Gastrocnemius medialis (tissue), 4 donors: ENCODE results near the gene CRACDL. TPM values are rescaled to one million over a fixed set of nuclear protein-coding genes. Genes with fewer than 3 reads are reported as not detected.

Experiments used
- ATAC-seq, 2 donors: fragments of 150-250 bp; one replicate each; pipeline ENCODE4 v1.9.1; 2016
- DNase-seq, 2 donors: peaks; one replicate each; pipeline ENCODE4 v3.0.0-alpha.2; 2019
- H3K27ac ChIP-seq, 4 donors: fragments of 200-600 bp; sonication (generic); 1 replicate in 1 of 4; 2 replicates in 3 of 4; pipeline ENCODE4 v1.5.1; 2016 to 2018; ENCODE audit warnings: mild to moderate bottlenecking in 2 of 4, moderate library complexity in 1 of 4
- H3K27me3 ChIP-seq, 3 donors: fragments of 200-600 bp; sonication (generic) in 2 of 3; 1 replicate in 1 of 3; 2 replicates in 2 of 3; pipeline versions ENCODE4 v1.5.1 to v1.6.0; 2016 to 2019; ENCODE audit warnings: mild to moderate bottlenecking in 1 of 3, moderate library complexity in 1 of 3
- H3K36me3 ChIP-seq, 2 donors: fragments of 200-600 bp; sonication (generic) in 1 of 2; one replicate each; pipeline ENCODE4 v1.5.1; 2017 to 2018
- H3K4me1 ChIP-seq, 2 donors: fragments of 200-600 bp; sonication (generic) in 1 of 2; one replicate each; pipeline ENCODE4 v1.5.1; 2016 to 2017; ENCODE audit warnings: mild to moderate bottlenecking in 2 of 2
- H3K4me3 ChIP-seq, 4 donors: fragments of 200-600 bp; sonication (generic) in 3 of 4; 1 replicate in 1 of 4; 2 replicates in 3 of 4; pipeline ENCODE4 v1.5.1; 2016 to 2019; ENCODE audit warnings: mild to moderate bottlenecking in 2 of 4
- H3K9me3 ChIP-seq, 3 donors: fragments of 200-600 bp; sonication (generic) in 2 of 3; 1 replicate in 1 of 3; 2 replicates in 2 of 3; pipeline ENCODE4 v1.5.1; 2016 to 2019
- POLR2A ChIP-seq, 2 donors: fragments of 450-650 bp; IDR thresholded peaks; one replicate each; pipeline ENCODE4 v1.6.1; 2017; ENCODE audit warnings: antibody characterized with exemption in 2 of 2, mild to moderate bottlenecking in 2 of 2, moderate library complexity in 2 of 2
- in situ Hi-C, 4 donors: fragments of 200-750 bp; cut with MboI; loops; one replicate each; pipeline versions ENCODE4 v1.15.0 to v1.8.0; 2017; ENCODE audit warnings: low sequenced_read_pairs in 4 of 4
- intact Hi-C: fragments of 100-400 bp; cut with DNase I; formaldehyde crosslinking; loops from one replicate; pipeline ENCODE4 v1.15.1; 2023; ENCODE audit warnings: low total_unique reads
- total RNA-seq, 4 donors: library from RNA; depleted of rRNA; stranded (reverse); fragments of >200 nt; gene quantifications; one replicate each; pipeline versions ENCODE4 v1.1.0 to v1.2.3, GENCODE V29; 2016
- TF ChIP-seq, protein P1 (sequence below), 5 experiments: fragments of 450-650 bp in 3 of 5; fragments of 200-600 bp in 2 of 5; sonication (generic) in 2 of 5; IDR thresholded peaks in 4 of 5; conservative IDR thresholded peaks in 1 of 5; 1 replicate in 4 of 5; 2 replicates in 1 of 5; pipeline ENCODE4 v1.5.1; 2016 to 2019; ENCODE audit warnings: antibody characterized with exemption in 5 of 5, mild to moderate bottlenecking in 3 of 5, moderate library complexity in 3 of 5

CRACDL gene
- total RNA-seq, 4 donors from 2014 or later, result 0.71 to 18.2 (median 2.9) TPM

DNA sequence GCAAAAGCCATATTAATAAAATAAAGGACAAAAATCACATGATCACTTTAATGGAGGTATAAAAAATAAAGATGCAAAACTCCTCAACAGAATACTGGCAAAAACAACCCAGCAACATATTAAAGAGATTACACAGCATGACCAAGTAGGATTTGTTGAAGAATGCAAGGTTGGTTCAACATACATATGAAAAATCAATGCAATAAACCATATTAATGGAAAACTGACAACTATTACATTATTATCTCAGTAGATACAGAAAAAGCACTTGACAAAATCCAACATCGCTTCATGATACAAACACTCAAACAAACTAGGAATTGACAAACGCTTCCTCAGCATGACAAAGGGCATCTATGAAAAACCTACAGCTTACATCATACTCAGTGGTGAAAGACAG lies 76.7 kb downstream of the CRACDL start:
- Histone ChIP-seq H3K9me3 (no peaks in the 10 kb centered on the region), H3K27ac (no peak overlapping the region), H3K4me3 (no peak overlapping the region), H3K36me3 (no peaks in the 10 kb centered on the region), H3K27me3 (no peaks in the 10 kb centered on the region), H3K4me1 (no peaks in the 10 kb centered on the region)
- DNase-seq (no peak), ATAC-seq (no peak)
- in situ Hi-C loops (no loop called here), intact Hi-C loops (no loop called here)
- no peak for TF ChIP-seq POLR2A (IDR thresholded peaks at IDR 0.05)
- TF ChIP-seq, protein P1, sequence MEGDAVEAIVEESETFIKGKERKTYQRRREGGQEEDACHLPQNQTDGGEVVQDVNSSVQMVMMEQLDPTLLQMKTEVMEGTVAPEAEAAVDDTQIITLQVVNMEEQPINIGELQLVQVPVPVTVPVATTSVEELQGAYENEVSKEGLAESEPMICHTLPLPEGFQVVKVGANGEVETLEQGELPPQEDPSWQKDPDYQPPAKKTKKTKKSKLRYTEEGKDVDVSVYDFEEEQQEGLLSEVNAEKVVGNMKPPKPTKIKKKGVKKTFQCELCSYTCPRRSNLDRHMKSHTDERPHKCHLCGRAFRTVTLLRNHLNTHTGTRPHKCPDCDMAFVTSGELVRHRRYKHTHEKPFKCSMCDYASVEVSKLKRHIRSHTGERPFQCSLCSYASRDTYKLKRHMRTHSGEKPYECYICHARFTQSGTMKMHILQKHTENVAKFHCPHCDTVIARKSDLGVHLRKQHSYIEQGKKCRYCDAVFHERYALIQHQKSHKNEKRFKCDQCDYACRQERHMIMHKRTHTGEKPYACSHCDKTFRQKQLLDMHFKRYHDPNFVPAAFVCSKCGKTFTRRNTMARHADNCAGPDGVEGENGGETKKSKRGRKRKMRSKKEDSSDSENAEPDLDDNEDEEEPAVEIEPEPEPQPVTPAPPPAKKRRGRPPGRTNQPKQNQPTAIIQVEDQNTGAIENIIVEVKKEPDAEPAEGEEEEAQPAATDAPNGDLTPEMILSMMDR (IDR thresholded peaks at IDR 0.05 in 4 of 5, conservative IDR thresholded peaks at IDR 0.05 in 1 of 5), result no peak

DNA sequence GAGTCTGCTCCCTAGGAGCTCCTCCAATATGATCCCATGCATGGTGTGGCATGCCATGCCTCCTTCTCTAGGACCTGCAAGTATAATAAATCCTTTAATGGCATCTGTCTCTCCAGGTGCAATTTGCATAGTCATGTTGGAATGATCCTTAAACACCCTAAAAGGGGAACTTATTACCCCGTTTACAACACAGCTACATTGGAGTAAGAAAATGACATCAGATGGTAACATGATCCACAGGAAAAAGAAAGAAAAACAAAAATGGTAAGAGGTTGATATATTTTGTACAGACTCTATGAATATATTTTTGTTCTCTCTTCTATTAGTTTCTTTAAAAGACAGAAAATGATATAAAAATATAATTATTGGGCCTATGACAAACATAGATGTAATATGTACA lies 79.0 kb downstream of the CRACDL start:
- Histone ChIP-seq H3K36me3 (no peaks in the 10 kb centered on the region), H3K4me3 (no peak overlapping the region), H3K4me1 (no peaks in the 10 kb centered on the region), H3K27ac (no peak overlapping the region), H3K27me3 (no peaks in the 10 kb centered on the region), H3K9me3 (no peaks in the 10 kb centered on the region)
- no peak for ATAC-seq
- in situ Hi-C loops (no loop called here), intact Hi-C loops (no loop called here)
- no peak for DNase-seq
- no peak for TF ChIP-seq POLR2A (IDR thresholded peaks at IDR 0.05)
- TF ChIP-seq, protein P1 (IDR thresholded peaks at IDR 0.05 in 4 of 5, conservative IDR thresholded peaks at IDR 0.05 in 1 of 5), result no peak

DNA sequence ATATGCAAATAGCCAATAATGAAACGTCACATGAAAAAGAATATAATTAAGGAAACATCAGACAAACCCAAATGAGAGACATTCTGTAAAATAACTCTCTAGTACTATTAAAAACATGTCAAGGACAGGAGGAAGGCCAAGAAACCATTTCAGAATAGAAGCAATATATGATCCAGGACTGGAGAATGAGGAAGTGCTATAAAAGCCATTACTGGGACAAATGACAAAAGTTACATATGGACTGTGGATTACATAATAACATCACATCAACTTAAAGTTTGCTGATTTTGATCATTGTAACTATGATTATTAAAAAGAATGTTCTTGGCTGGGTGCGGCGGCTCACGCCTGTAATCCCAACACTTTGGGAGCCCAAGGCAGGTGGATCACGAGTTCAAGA lies 81.3 kb downstream of the CRACDL start:
- no peaks in the 10 kb centered on the region for H3K9me3 ChIP-seq
- in situ Hi-C loops (no loop called here), intact Hi-C loops (no loop called here)
- TF ChIP-seq, protein P1 (IDR thresholded peaks at IDR 0.05 in 4 of 5, conservative IDR thresholded peaks at IDR 0.05 in 1 of 5), result no peak
- H3K4me3 ChIP-seq, result no peak overlapping the region
- no peak overlapping the region for H3K27ac ChIP-seq
- no peaks in the 10 kb centered on the region for H3K36me3 ChIP-seq
- H3K27me3 ChIP-seq, result no peaks in the 10 kb centered on the region
- DNase-seq (no peak), ATAC-seq (no peak)
- H3K4me1 ChIP-seq, result no peaks in the 10 kb centered on the region

DNA sequence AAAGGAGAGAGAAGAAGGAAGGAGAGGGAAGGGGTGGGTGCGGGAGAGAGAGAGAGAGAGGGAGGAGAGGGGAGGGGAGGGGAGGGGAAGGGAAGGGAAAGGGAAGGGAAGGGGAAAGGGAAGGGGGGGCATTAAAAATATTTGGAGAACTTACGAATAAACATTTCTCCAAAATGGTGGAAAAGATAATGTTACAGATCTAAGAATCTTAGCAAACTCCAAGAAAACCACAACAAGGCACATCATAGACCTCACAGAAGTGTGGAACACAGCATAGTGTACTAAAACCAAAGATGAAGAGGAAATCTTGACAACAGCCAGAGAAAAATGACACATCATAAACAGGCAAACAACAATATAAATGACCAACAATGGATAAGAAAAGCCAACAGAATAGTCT lies 83.1 kb downstream of the CRACDL start:
- ATAC-seq (no peak), DNase-seq (no peak)
- intact Hi-C loops (no loop called here), in situ Hi-C loops (no loop called here)
- Histone ChIP-seq H3K4me3 (no peak overlapping the region), H3K4me1 (no peaks in the 10 kb centered on the region), H3K27me3 (no peaks in the 10 kb centered on the region), H3K27ac (no peak overlapping the region), H3K9me3 (no peaks in the 10 kb centered on the region), H3K36me3 (no peaks in the 10 kb centered on the region)
- TF ChIP-seq POLR2A (IDR thresholded peaks at IDR 0.05), result no peak
- TF ChIP-seq, protein P1 (IDR thresholded peaks at IDR 0.05 in 4 of 5, conservative IDR thresholded peaks at IDR 0.05 in 1 of 5), result no peak

DNA sequence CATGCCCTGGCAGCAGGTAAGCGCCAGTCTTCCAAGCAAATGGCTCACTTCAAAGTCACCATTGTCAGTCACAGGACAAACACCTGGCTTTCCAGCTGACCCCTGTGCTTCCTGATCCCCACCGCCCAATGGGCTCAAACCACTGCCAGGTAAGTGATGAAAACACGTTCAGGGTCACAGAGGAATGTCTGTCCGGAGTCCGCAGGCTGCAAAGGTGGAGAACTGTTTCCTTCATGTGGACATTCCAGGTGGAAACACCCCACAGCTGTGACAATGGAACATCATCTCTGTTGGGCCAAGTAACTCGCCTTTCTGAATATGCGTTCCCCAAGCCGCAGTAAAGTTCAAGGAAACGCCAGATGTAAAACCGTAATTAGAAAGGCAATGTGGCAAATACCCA lies 86.0 kb downstream of the CRACDL start:
- H3K4me1 ChIP-seq, result no peaks in the 10 kb centered on the region
- no peak overlapping the region for H3K27ac ChIP-seq
- in situ Hi-C loops (no loop called here), intact Hi-C loops (no loop called here)
- no peak for TF ChIP-seq POLR2A (IDR thresholded peaks at IDR 0.05)
- TF ChIP-seq, protein P1 (IDR thresholded peaks at IDR 0.05 in 4 of 5, conservative IDR thresholded peaks at IDR 0.05 in 1 of 5), result no peak
- no peak for DNase-seq
- H3K27me3 ChIP-seq, result no peaks in the 10 kb centered on the region
- no peak for ATAC-seq
- no peak overlapping the region for H3K4me3 ChIP-seq
- no peaks in the 10 kb centered on the region for H3K9me3 ChIP-seq
- H3K36me3 ChIP-seq, result no peaks in the 10 kb centered on the region
